ENCODE measurements around the gene CTIF. TPM values are rescaled to one million over a fixed set of nuclear protein-coding genes. Genes with fewer than 3 reads are reported as not detected.

CTIF gene
- total RNA-seq, 1 donor from 2014 or later: 51.5 TPM

DNA sequence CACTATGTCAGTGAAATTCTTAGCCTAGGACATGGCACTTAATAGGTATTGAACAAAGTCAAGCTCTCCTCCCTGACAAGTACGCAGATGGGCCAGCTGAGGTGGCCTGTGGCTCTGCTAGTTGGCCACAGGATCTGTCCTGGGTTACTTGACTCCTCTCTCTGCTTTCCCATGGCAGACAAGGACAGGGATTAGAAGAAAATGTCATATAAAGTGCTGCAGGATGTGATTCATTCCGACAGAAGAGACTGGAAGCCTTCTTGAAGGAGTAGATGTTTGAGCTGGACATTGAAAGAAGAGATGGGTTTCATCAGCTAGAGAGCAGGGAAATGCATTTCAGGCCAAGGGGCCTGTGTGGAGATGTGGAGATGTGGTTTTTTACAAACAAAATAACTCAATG lies 365.3 kb downstream of the CTIF start:
- no peak for TF ChIP-seq CTCF (IDR thresholded peaks at IDR 0.05; ENCODE audit: unreplicated experiment)
- H3K9me3 Mint-ChIP-seq (ENCODE audit: unreplicated experiment): no peaks in the 10 kb centered on the region
- H3K36me3 Mint-ChIP-seq (ENCODE audit: low read depth, unreplicated experiment): peaks cover 16% of the 10 kb centered on the region
- H3K27ac Mint-ChIP-seq (ENCODE audit: unreplicated experiment): no peak overlapping the region
- no peak for DNase-seq (ENCODE audit: low spot score)
- H3K27me3 Mint-ChIP-seq (ENCODE audit: unreplicated experiment): peaks cover 2% of the 10 kb centered on the region
- H3K4me3 Mint-ChIP-seq (ENCODE audit: unreplicated experiment): no peak overlapping the region
- peaks cover 5% of the 10 kb centered on the region for H3K4me1 Mint-ChIP-seq (ENCODE audit: unreplicated experiment)

DNA sequence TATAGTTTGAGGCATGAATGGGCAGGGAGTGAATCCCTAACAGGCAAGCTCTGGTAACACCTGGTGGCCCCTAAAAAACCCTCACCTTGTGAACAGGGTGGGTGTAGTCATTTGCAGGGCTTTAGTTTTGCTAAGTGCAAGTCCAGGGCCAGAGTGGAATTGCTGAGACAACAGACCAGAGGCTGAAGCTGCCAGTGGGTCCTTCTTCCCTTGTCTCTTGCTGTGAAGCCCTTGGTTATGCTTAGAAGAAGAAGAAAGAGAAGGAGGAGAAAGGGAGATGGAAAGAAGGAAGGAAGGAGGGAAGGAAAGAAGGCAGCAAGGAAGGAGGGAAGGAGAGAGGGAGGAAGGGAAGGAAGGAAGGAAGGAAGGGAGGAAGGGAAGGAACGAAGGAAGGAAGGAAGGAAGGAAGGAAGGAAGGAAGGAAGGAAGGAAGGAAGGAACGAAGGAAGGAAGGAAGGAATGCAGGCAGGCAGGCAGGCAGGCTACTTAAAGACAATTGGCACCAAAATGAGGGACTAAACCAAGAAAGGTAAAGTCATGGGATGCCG lies 366.1 kb downstream of the CTIF start:
- peaks cover 16% of the 10 kb centered on the region for H3K36me3 Mint-ChIP-seq (ENCODE audit: low read depth, unreplicated experiment)
- peaks cover 2% of the 10 kb centered on the region for H3K27me3 Mint-ChIP-seq (ENCODE audit: unreplicated experiment)
- peaks cover 6% of the 10 kb centered on the region for H3K4me1 Mint-ChIP-seq (ENCODE audit: unreplicated experiment)
- no peak for TF ChIP-seq CTCF (IDR thresholded peaks at IDR 0.05; ENCODE audit: unreplicated experiment)
- no peak overlapping the region for H3K4me3 Mint-ChIP-seq (ENCODE audit: unreplicated experiment)
- no peak overlapping the region for H3K27ac Mint-ChIP-seq (ENCODE audit: unreplicated experiment)
- no peaks in the 10 kb centered on the region for H3K9me3 Mint-ChIP-seq (ENCODE audit: unreplicated experiment)
- DNase-seq (ENCODE audit: low spot score): no peak

- TF ChIP-seq CTCF (IDR thresholded peaks at IDR 0.05; ENCODE audit: unreplicated experiment): no peak
- DNase-seq (ENCODE audit: low spot score): no peak
- H3K4me1 Mint-ChIP-seq (ENCODE audit: unreplicated experiment): peaks cover 6% of the 10 kb centered on the region
- no peak overlapping the region for H3K4me3 Mint-ChIP-seq (ENCODE audit: unreplicated experiment)
- no peaks in the 10 kb centered on the region for H3K9me3 Mint-ChIP-seq (ENCODE audit: unreplicated experiment)
- no peak overlapping the region for H3K27ac Mint-ChIP-seq (ENCODE audit: unreplicated experiment)
- peaks cover 16% of the 10 kb centered on the region for H3K36me3 Mint-ChIP-seq (ENCODE audit: low read depth, unreplicated experiment)
- peaks cover 2% of the 10 kb centered on the region for H3K27me3 Mint-ChIP-seq (ENCODE audit: unreplicated experiment)
These were observed 366.7 kb downstream of the CTIF start for GRCh38 chr18:48905513-48905912.

DNA sequence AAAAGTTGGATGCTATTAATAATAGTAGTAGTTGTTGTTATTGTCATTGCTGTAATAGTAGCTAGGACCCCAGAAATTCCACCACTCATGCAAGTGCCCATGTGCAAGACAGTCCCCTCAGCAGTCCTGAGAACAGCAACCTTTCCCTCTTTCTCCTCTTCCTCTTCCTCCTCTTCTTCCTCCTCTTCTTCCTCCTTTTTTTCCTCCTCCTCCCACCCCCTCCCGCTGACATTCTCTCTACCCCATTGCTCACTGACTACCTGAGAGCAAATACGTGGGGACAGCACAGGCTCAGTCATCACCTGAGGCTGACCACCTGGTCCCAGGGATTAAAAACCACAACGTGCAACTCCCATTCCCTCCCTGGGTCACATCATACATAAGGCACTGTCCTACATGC lies 370.1 kb downstream of the CTIF start:
- TF ChIP-seq CTCF (IDR thresholded peaks at IDR 0.05; ENCODE audit: unreplicated experiment): no peak
- H3K27ac Mint-ChIP-seq (ENCODE audit: unreplicated experiment): no peak overlapping the region
- H3K36me3 Mint-ChIP-seq (ENCODE audit: low read depth, unreplicated experiment): peaks cover 14% of the 10 kb centered on the region
- H3K4me1 Mint-ChIP-seq (ENCODE audit: unreplicated experiment): peaks cover 6% of the 10 kb centered on the region
- H3K4me3 Mint-ChIP-seq (ENCODE audit: unreplicated experiment): no peak overlapping the region
- no peaks in the 10 kb centered on the region for H3K9me3 Mint-ChIP-seq (ENCODE audit: unreplicated experiment)
- no peaks in the 10 kb centered on the region for H3K27me3 Mint-ChIP-seq (ENCODE audit: unreplicated experiment)
- no peak for DNase-seq (ENCODE audit: low spot score)

DNA sequence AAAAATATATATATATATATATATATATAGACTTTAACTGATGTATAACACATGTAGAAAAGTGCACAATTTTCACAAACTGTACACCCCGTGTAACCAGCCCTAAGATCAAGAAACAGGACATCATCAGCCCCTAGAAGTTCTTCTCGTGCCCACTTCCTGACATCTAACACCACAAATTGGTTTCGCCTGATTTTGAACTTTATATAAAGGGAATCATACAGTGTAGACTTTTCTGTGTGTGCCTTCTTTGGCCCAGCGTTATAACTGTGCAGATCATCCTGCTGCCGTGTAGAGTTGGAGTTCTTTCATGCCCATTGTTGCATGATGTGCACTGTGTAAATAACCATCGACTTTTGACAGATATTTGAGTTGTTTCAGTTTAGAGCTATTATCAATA lies 370.9 kb downstream of the CTIF start:
- H3K36me3 Mint-ChIP-seq (ENCODE audit: low read depth, unreplicated experiment): peaks cover 7% of the 10 kb centered on the region
- H3K4me3 Mint-ChIP-seq (ENCODE audit: unreplicated experiment): no peak overlapping the region
- no peaks in the 10 kb centered on the region for H3K27me3 Mint-ChIP-seq (ENCODE audit: unreplicated experiment)
- no peak for TF ChIP-seq CTCF (IDR thresholded peaks at IDR 0.05; ENCODE audit: unreplicated experiment)
- H3K4me1 Mint-ChIP-seq (ENCODE audit: unreplicated experiment): peaks cover 6% of the 10 kb centered on the region
- no peak for DNase-seq (ENCODE audit: low spot score)
- no peaks in the 10 kb centered on the region for H3K9me3 Mint-ChIP-seq (ENCODE audit: unreplicated experiment)
- no peak overlapping the region for H3K27ac Mint-ChIP-seq (ENCODE audit: unreplicated experiment)
